HepG2 (cell line): Measurements from ENCODE around the gene GH2. TPM values are rescaled to one million over a fixed set of nuclear protein-coding genes. Genes with fewer than 3 reads are reported as not detected.
"Not testable (repeated sequence)": the region's sequence is repeated elsewhere in the genome, so short reads cannot be mapped to it uniquely, and the experiment has no call there.

Experiments
- ATAC-seq: fragments of 200-7000 bp; cut with Tn5 transposase; 3 replicates; pipeline ENCODE4 v1.9.1; 2020; ENCODE audit warnings: mild to moderate bottlenecking, moderate library complexity
- BruUV-seq: library from RNA; stranded (reverse); fragments of 400-500 nt; replicated peaks from 2 replicates; lab custom pipeline; 2021; lab: Mats Ljungman, UMichigan
- CTCF ChIA-PET: fragments of 300-600 bp; formaldehyde crosslinking; extraction: SDS; loops from one replicate; lab custom pipeline; 2021; ENCODE audit warnings: low total read pairs, inconsistent platforms, low intra/inter-chr PET ratio; lab: Yijun Ruan, JAX
- POLR2A ChIA-PET: fragments of 350-600 bp; sonication (Branson Sonifier 250); formaldehyde crosslinking; loops from one replicate; lab custom pipeline; 2020; ENCODE audit warnings: antibody characterized with exemption, inconsistent platforms; lab: Yijun Ruan, JAX
- DNase-seq: peaks from one replicate; pipeline ENCODE4 v3.0.0-alpha.2; 2015; ENCODE audit warnings: low spot score
- FAIRE-seq: peaks from 3 replicates; lab custom pipeline; 2011; peaks lifted over from hg19 to GRCh38; lab: Jason Lieb, UNC
- H2AFZ ChIP-seq: one replicate; pipeline ENCODE4 v1.6.1; 2011; ENCODE audit warnings: low read length, inconsistent platforms
- H3K27ac ChIP-seq: fragments of 300-600 bp; 3 replicates; pipeline ENCODE4 v1.8.0; 2011; ENCODE audit warnings: mixed run types, mild to moderate bottlenecking, mixed read lengths, low read length, inconsistent platforms; ENCODE audit not compliant: insufficient read depth; ENCODE audit errors: extremely low read length
- H3K27me3 ChIP-seq, 2 experiments: fragments of 200-600 bp in 1 of 2; 2 replicates in 1 of 2; 3 replicates in 1 of 2; pipeline versions ENCODE4 v1.6.0 to v1.8.0; 2011; ENCODE audit warnings: low read length in 2 of 2, mild to moderate bottlenecking in 2 of 2, moderate library complexity in 2 of 2, inconsistent platforms in 1 of 2; ENCODE audit not compliant: insufficient read depth in 2 of 2, control insufficient read depth in 1 of 2
- H3K36me3 ChIP-seq, 2 experiments: fragments of 200-600 bp in 1 of 2; replicated peaks in 1 of 2; 2 replicates in 1 of 2; 3 replicates in 1 of 2; pipeline versions ENCODE4 v1.5.1 to v1.8.0; 2011; ENCODE audit warnings: low read length in 2 of 2, inconsistent platforms in 1 of 2; ENCODE audit not compliant: insufficient read depth in 2 of 2, control insufficient read depth in 1 of 2
- H3K4me1 ChIP-seq: 2 replicates; pipeline ENCODE4 v1.5.1; 2012; ENCODE audit warnings: low read length, inconsistent platforms; ENCODE audit not compliant: insufficient read depth
- H3K4me2 ChIP-seq: 2 replicates; pipeline ENCODE4 v1.6.0; 2011; ENCODE audit warnings: low read depth, low read length, inconsistent platforms
- H3K4me3 ChIP-seq, 3 experiments: fragments of 200-600 bp in 1 of 3; sonication (generic), shearing (Covaris generic) in 1 of 3; replicated peaks in 1 of 3; 2 replicates each; pipeline ENCODE4 v1.5.1; 2011 to 2016; ENCODE audit warnings: low read length in 3 of 3, inconsistent platforms in 2 of 3, low read depth in 2 of 3, mild to moderate bottlenecking in 2 of 3, control low read depth in 1 of 3, mixed read lengths in 1 of 3; ENCODE audit not compliant: insufficient read depth in 1 of 3
- H3K79me2 ChIP-seq: one replicate; pipeline ENCODE4 v1.6.1; 2011; ENCODE audit warnings: low read length, inconsistent platforms; ENCODE audit not compliant: insufficient read depth
- H3K9ac ChIP-seq: 2 replicates; pipeline ENCODE4 v1.6.0; 2011; ENCODE audit warnings: mild to moderate bottlenecking, low read depth, low read length, inconsistent platforms; ENCODE audit not compliant: insufficient read depth
- H3K9me3 ChIP-seq: 2 replicates; pipeline ENCODE4 v1.5.1; 2012; ENCODE audit warnings: mild to moderate bottlenecking, low read length
- H4K20me1 ChIP-seq: 2 replicates; pipeline ENCODE4 v1.6.0; 2011; ENCODE audit warnings: inconsistent platforms, mild to moderate bottlenecking, low read length, moderate library complexity; ENCODE audit not compliant: insufficient read depth
- FOXA3 ChIP-seq: IDR thresholded peaks from 2 replicates; pipeline ENCODE4 v1.6.1; 2016; ENCODE audit warnings: missing genetic modification reagents, missing compliant biosample characterization
- WGBS: methylation state at CpG from one replicate; pipeline ENCODE4 v1.1.6; 2017; ENCODE audit warnings: low lambda C conversion rate; 5-methylcytosine and 5-hydroxymethylcytosine counted together
- in situ Hi-C: cut with HindIII; loops from 2 replicates; pipeline ENCODE4 v1.10.0; 2017; ENCODE audit warnings: low pct_unique_long_range_greater_than_20kb; ENCODE audit not compliant: extremely low pct_ligation_motif_present
- intact Hi-C: fragments of 100-400 bp; cut with micrococcal nuclease; formaldehyde crosslinking; loops from one replicate; pipeline ENCODE4 v1.10.0; 2022; ENCODE audit not compliant: unreplicated experiment
- polyA plus RNA-seq, 8 experiments: library from polyadenylated mRNA; depleted of rRNA in 3 of 8; stranded (reverse) in 7 of 8; unstranded in 1 of 8; fragments of >200 nt; fragmentation: Illumina TruSeq in 4 of 8; extraction: Trizol in 4 of 8; gene quantifications; 2 replicates each; pipeline versions ENCODE4 v1.2.1 to v1.2.3, GENCODE V29; 2011 to 2016; ENCODE audit warnings: low read depth in 4 of 8, missing spikeins in 1 of 8, mixed read lengths in 1 of 8; ENCODE audit not compliant: insufficient read depth in 1 of 8
- total RNA-seq, 5 experiments: library from RNA; depleted of rRNA; stranded (reverse); fragments of >200 nt; fragmentation: Illumina TruSeq; extraction: Trizol; gene quantifications; 2 replicates each; pipeline ENCODE4 v1.2.3, GENCODE V29; 2016; ENCODE audit warnings: low read depth in 1 of 5

GH2 gene
- total and polyA plus RNA-seq, 2 of the 13 experiments (the other 11 are each of a cell fraction or from before 2014, with no cell fraction given), result not detected

- no peak overlapping the region for H2AFZ ChIP-seq
- ATAC-seq (no peak), FAIRE-seq (no peak), DNase-seq (no peak)
- H3K27me3 ChIP-seq, result peaks cover 1 to 33% of the 10 kb centered on the region in 2 experiments; a peak in 3 of 5 replicates
- no peak overlapping the region for H3K9ac ChIP-seq
- whole genome bisulfite sequencing, result 39% methylated on average over 13 of the region's 13 CpGs
- intact Hi-C loops, result loop anchor here (2.0 to 10.0 kb wide), 4 partner anchors 33 to 217 kb away; partner anchors contain the start of gene ERN1
- BruUV-seq, result no TSS peak
- no peak for TF ChIP-seq FOXA3
- no peak overlapping the region for H3K4me3 ChIP-seq
- in situ Hi-C loops, result no loop called here
- ChIA-PET POLR2A (no interaction called here), CTCF (no interaction called here)
- H3K79me2 ChIP-seq, result no peaks in the 10 kb centered on the region
- H4K20me1 ChIP-seq, result no peaks in the 10 kb centered on the region
- H3K4me2 ChIP-seq, result no peak overlapping the region
- H3K4me1 ChIP-seq, result peaks cover 16% of the 10 kb centered on the region
- H3K9me3 ChIP-seq, result no peaks in the 10 kb centered on the region
- H3K27ac ChIP-seq, result no peak overlapping the region
- no peaks in the 10 kb centered on the region for H3K36me3 ChIP-seq
Measured at GRCh38 chr17:63917646-63918045, 35.9 kb upstream of the GH2 start.

GRCh38 chr17:63917206-63917605, 35.5 kb upstream of the GH2 start:
- H3K4me3 ChIP-seq, POLR2A ChIA-PET, H3K9me3 ChIP-seq, H2AFZ ChIP-seq, FAIRE-seq, H3K9ac ChIP-seq, H3K79me2 ChIP-seq, CTCF ChIA-PET, ATAC-seq, DNase-seq, H4K20me1 ChIP-seq, in situ Hi-C loops, H3K4me2 ChIP-seq, H3K36me3 ChIP-seq, H3K27ac ChIP-seq, BruUV-seq: not testable (repeated sequence)
- 55% methylated on average over 10 of the region's 11 CpGs for WGBS
- intact Hi-C loops, result loop anchor here (5.0 to 10.0 kb wide), 3 partner anchors 75 to 218 kb away; partner anchors contain the start of gene ERN1
- peaks cover 20% of the 10 kb centered on the region for H3K4me1 ChIP-seq
- peaks cover 1 to 33% of the 10 kb centered on the region in 2 experiments; a peak in 3 of 5 replicates for H3K27me3 ChIP-seq
